NCI-H146 treated with DMSO at 0.1 percent for 48 hours (cell line): ENCODE results near the gene RIPK4.
"Not testable (repeated sequence)": the region's sequence is repeated elsewhere in the genome, so short reads cannot be mapped to it uniquely, and the experiment has no call there.

Experiments used
- DNase-seq: peaks from one replicate; lab custom pipeline; 2025; ENCODE audit not compliant: unreplicated experiment; lab: John Stamatoyannopoulos, UW

Gene RIPK4

DNA sequence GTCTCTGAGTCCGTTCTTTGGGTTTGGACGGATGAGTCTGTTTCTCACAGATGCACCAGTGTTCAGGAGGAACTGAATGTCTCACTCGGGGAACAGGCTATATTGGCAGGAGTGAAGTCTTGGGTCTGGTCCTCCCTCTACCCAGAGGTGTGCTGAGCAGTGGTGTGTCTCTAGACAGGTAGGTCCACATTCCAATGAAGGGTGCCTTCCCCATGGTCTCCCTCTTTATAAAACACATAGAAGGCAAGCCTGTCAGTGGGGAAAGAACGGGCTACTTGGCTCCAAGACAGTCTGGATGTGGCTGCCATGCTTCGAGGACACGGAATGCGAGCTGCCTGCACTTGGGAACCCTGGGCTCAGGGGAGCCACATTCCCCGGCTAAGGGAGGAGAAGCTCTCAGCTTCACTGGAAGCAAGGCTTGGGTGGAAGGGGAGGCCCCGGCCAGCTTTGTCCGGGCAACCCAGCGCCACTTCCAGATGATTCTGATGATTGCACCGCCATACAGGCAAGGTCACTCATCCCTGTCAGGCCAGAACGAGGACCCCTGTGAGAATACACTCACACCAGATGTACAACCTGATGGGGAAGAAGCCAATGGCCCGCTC is 29.7 kb upstream of the RIPK4 start:
- no peak for DNase-seq

DNA sequence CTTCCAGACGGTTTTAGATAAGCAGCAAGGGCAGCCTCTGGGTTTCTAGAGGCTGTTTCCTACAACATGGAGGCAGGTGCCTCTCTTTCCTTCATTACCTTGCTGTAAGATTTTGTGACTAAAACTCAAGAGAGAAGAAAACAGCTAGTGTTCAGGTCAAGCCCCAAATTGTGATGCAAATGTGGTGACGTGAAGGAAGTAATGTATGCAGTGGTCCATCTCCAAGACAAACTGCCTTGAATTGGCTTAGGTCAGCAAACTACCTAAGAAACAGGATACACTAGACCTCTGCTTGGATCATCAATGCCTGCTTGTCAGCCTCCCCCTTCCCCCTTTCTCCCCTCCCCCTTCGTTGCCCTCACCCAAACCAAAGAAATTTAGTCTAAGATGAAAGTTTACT is 28.9 kb upstream of the RIPK4 start:
- DNase-seq = no peak

DNA sequence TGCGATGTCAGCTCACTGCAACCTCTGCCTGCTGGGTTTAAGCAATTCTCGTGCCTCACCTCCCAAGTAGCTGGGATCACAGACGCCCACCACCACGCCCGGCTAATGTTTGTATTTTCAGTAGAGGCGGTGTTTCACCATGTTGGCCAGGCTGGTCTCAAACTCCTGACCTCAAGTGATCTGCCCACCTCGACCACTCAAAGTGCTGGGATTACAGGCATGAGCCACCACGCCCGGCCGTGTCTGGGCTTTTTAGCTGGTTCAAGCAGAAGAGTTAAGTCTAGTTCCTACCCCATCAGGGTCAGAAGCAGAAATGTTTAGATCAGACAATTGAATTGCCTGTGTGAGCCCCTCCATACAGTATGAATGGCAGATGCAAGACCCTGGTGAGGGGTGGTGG is 27.7 kb upstream of the RIPK4 start:
- no peak for DNase-seq

DNA sequence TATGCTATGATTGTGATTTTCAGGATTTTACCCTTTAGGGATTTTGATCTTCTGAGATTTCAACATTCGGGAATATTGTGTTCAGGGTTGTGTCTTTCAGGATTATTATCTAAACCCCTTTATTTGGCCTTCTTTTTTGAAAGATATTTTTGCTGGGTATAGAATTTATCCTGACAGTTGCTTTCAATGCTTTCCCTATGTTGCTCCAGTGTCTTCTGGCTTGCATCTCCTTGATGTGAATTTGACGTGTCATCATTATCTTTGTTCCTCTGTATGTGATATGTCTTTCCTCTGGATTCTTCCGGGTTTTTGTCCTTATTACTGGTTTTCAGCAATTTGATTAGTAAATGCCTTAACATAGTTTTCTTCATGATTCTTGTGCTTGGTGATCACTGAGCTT is 25.9 kb upstream of the RIPK4 start:
- DNase-seq = no peak

DNA sequence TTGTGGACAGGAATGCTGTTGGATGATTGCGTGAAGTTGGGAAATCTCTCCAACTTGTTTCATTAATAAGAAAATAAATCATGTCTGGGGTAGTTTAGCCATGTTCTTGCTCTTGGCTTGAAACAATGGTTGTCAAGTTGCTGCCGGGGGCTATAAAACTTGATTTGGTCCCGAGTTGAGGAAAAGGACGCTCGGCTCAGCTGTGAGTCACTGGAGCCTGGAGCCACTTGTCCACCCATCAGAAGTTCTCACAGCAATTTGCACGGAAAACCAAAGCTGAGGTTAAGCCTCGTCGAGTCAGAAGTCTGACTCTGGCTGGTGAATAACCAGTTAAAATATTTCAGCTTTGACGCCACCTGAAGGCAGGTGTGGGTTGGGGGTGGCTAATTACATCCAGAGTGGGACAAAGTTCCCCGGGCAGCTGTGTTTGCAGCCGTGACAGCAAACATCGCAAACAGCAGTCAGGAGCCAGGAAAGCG is 19.7 kb upstream of the RIPK4 start:
- DNase-seq = no peak

DNA sequence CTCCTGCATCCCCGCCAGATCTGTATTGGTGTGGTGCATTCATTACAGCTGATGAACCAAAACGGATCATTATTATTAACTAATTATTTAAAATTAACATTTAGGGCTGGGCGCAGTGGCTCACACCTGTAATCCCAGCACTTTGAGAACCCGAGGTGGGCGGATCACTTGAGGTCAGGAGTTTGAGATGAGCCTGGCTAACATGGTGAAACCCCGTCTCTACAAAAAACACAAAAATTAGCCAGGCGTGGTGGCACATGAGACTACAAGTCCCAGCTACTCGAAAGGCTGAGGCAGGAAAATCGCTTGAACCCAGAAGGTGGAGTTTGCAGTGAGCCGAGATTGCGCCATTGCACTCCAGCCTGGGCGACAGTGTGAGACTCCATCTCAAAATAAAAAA is 18.4 kb upstream of the RIPK4 start:
- DNase-seq = not testable (repeated sequence)

DNA sequence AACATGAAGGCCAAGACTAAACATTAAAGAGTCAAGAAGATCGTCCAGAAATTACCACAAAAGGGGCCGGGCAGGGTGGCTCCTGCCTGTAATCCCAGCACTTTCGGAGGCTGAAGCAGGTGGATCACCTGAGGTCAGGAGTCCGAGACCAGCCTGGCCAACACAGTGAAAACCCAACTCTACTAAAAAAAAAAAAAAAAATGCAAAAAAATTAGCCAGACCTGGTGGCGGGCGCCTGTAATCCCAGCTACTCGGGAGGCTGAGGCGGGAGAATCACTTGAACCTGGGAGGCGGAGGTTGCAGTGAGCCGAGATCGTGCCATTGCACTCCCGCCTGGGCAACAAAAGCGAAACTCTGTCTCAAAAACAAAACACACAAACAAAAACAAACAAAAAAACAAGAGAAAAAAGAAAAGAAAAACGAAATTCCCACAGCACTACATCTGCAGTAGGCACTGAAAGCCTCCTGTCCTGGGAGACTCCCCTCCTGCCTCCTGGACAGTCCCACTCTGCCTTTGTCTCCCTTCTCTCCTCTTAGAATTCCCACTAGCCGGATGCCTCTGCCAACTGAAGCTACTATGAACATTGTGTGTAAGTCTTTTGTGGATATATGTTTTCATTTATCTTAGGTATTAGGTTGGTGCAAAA is 17.7 kb upstream of the RIPK4 start:
- no peak for DNase-seq

DNA sequence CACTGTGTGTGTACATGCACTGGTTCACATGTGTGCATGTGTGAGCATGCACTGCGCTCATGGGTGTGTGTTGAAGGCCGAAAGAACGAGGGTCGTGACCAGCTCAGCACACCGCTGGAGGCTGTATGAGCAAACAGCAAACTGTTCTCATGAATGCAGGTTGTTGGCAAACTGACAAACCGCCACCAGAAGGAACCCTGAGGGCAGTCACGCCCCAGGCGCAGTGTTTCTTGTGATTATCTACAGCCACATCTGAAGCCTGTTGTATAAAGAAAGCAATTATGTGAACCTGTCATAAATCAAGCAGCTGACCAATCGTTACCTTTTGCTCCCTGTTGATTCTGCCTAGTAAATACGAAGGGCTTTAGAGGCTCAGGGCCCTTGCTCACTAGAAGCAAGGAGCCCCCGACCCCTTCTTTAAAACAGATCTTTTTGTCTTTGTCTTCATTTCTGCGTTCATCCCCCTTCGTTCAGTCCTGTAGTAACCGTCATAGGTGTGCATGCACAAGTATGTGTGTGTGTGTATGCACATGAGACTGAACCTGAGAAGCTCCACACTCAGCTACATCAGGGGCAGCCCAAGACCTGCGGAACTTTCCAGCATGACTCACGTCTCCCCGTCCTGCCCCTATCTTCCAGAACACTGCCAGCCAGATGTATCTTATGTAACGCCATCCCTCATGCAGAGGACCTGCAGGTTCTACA is 16.8 kb upstream of the RIPK4 start:
- DNase-seq = peak; percentile 91

DNA sequence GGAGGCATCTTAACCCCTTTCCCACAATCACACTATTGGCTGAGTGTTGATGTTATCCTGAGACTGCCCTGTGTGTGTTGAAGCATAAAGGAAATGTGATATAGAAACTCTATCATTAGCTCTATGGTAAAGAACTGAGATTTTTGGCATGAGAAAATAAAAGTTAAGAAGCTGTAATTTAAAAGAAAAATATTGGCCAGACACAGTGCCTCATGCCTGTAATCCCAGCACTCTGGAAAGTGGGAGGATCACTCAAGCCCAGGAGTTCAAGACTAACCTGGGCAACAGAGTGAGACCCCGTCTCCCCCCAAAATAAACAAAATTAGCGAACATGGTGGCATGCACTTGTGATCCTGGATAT is 14.2 kb upstream of the RIPK4 start:
- DNase-seq = no peak

DNA sequence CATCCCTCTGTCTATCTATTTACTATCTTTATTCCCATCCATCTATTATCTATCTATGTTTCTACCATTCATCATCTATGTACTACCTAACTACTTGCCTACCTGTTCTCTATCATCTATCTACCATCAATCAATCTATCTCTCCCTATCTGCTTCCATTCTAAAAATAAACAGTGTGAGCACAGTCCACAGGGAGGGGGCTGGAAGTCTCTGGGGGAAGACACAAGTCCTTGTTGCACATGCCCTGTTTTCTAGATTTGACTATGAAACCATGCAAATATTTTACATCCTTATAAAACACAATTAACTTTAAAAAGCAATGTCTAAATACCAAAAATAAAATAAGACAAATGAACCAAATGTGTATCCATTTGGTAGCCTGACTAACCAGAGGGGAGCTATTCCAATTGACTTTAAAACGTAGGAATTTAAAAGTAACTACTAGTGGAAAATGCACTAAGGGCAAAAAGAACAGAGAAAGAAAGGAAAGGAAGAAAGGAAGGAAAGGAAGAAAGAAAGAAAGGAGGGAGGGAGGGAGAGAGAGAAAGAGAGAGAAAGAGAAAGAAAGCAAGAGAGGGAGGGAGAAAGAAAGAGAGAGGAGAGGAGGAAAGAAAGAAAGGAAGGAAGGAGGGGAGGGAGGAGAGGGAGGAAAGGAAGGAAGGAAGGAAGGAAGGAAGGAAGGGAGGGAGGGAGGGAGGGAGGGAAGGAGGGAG is 13.6 kb upstream of the RIPK4 start:
- DNase-seq = no peak

DNA sequence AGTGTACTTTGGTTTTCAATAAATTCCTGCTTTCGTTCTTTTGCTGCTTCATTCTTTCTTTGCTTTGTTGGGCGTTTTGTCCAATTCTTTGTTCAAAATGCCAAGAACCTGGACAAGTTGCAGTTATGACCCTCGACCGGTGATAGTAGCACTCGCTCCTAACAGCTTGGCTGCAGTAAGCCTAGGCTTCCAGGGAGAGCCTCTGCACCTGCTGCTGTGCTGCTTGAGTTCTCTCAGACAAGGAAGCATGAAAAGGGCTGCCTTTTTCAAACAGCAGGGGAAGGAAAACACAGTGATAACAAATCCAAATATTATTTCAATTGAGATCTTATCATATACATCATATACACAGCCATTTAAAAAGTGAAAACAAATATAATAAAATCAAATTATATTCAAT is 12.8 kb upstream of the RIPK4 start:
- peak; percentile 52 for DNase-seq

DNA sequence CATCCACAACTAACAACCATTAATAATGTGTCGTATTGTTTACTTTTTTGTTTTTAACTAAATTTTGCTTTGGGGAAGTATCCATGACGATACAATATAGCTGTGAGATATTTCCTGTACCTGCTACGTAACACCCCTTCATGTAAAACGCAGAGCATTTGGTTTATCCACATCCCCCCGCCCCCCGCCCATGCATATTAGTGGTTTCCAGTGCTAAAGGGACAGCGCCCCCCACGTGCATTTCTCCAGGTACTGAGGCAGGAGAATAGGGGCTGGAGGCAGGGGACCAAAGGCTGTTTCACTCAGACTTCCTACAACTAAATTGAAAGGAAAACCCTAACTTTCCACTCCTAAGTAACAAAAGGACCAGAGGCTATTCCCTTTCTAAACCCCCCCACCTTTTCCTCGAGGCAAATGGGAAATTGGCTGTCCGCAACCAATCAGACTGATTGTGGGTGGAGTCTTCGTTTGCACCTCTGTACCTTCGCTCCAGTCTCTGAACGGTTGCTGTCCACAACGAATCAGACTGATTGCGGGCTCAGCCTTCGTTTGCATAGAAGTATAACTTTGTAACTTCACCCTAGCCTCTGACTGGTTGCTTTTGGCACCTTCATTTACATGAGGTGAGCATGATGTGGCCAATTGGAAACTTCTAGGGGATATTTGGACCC is 12.2 kb upstream of the RIPK4 start:
- DNase-seq = peak; percentile 46

DNA sequence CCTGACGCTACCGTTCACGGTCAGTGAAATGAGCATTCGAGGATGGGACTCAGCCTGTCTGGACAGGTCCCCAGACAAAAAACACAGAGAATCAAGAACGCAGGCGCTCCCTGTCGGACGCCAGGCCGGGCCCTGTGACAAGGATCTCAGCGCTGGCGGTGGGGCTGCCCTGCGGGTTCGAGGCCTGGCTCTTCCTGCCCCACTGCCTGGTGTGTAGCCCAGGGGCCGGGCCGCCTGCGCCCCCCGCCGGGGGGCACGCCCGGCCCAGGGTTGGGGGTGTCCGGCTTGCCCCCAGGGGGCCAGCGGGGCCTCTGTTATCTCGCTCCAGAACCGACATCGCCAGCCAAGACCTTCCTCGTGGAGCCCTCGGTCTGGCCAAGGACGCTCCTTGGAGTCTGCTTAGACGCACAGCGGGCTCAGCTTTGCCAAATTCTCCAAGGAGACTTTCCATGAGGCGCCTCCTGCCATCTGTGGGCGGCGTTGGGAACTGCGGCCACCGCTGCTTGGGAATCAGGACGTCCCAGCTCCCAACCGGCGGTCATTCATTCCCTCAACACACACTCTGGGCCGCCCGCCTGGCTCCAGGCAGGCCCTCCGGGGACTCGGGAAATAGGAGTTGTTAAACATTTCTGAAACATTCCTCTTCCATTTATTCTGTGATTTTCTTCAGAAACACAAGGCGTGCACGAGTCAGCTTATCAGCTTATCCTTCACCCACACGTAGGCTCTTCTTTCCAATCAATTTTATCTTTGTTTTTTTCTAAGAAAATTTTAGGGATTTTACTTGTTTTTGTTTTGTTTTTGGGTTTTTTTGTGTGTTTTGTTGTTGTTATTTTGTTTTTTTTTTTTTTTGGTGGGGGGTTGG is 11.3 kb upstream of the RIPK4 start:
- peak; percentile 12 for DNase-seq

DNA sequence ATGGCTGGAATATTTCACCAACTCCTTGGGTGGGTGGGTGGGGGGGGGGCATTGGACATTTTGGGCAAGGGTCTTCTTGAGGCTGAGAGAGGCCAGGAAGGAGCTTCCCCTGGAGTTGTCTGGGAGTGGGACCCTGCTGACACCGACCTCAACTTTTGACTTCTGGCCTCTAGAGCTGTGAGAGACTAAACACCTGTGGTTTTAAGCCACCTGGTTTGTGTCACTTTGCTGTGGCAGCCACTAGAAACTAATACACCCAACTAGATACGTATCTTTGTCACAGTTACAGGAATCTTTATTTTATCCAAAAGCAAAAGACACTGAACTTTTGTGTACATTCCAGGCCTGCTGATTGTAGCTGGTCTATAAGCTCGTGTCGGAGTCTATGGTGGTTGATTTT is 9.9 kb upstream of the RIPK4 start:
- DNase-seq = no peak

DNA sequence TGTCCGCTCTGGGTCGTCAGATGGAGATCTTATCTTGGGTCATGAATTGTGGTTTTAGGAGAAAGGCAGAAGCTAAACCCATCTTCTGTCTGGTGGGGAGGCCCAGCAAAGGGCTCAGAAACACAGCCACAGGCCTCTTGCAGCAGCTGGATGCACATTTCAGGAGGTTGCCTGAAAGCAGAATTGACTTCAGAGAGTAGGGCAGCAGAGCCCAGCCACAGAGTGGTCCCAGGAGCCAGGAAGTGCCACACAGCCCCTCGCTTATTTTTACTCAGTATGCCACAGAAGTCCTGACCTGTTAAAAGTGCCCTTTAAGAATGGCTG is 8.3 kb upstream of the RIPK4 start:
- DNase-seq = no peak

DNA sequence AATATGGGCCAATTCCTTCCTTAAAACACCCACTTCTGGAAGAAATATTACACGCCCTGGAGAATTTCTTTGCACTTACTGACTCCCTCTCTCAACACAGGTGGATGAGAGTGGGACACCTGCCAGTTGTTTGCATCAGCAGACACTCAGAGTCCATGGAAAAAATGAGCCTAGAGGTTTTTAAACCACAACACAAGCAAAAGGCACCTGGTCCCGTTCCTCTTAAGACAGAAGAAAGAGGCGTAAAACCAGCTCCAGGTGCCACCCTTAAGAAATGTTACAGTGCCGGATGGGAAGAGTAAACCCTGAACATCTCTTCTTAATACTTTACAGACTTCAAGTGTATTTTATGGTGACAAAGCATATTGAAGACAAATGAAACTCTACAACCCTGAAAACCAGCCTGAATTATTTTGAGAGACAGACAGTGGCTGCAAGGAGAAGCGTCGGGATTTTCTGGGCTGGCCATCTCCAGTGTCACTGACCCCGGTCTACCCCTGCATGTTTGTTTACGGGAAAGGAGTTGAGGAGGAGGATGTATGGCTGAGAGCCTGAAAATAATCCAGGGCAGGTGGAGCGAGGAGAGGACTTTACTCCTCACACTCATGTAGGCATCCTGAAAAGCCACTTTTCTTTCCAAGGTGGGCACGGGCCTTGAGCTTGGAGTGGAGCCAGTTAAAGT is 7.8 kb upstream of the RIPK4 start:
- DNase-seq = no peak

DNA sequence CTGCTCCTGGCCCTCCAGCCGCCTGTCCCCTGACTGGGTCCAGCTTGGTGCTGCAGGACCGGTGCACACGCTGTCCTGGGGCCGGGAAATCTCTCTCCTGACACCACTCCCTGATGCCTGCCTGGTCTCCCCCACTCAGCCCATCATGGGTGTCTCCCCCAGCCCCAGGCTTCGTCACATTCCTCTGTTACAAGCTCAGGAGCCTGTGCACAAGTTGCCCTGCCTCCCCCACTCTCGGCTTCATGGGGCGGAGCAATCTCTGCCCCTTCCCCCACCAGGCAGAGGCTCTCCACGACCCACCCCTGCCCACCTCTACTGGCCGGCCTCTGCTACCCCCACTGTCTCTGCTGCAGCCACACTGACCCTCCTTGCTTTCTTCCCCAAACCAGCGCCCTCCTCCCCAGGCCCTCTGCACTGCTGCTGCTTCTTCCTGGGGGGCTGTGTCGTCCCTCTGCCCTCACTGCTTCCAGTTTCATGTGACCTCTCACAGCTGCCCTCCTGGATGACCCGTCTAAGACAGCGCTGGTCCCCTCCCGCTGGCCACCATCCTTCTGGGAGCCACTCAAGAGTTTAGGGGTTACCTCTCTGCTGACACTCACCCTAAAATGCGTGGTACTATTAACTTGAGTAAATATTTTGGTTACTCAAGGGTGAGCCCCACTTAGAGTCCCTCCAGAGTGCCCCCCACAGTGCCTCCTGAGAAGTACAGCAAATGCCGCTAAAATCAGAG is 5.7 kb upstream of the RIPK4 start:
- no peak for DNase-seq

DNA sequence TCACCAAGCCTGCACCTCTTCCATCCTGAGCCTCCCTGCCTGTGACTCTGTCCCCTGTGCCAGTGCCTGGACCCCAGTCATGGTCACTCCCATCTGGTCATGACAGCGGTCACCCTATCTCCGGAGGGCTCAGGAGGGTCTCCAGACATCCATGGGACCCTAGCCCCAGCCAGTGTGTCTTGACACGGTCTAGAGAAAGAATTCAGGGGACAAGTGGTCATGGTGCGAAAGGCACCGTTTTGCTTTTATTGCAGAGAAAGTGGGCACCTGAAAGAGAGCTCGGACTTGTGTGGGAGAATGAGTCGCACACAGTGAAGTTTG is 4.7 kb upstream of the RIPK4 start:
- DNase-seq = no peak

DNA sequence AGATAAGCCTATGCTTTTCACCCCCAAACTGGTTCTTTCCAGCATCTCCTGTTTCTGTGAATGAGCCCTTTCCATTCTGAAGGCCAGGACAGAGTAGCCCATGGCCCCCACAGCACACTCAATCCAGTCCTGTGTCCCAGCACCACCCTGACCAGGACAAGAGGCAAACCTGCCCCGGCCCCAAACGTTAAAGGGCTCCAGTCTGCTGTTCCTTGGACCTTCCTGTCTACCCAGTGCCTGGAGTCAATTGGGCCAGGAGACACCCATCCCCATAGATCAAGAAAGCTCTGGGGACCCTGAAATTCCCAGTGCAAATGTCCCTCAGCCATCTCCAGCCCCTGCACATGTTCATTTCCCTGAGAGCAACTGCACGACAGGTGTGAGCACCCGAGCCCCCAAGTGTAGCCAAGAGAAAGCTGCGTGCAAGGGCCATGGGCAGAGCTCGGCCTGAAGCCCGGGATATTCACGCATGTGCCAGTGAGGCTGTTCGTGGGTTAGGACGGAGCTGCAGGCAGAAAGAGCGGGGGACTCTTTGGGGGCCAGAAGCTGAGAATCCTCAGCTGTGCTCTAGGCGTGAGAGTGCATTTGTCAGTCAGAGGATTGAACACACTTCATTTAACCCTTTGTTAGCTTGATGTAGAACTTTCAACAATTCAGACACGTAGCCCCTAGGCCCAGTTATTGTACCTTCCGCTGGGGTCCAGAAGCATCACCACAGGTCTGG is 4.2 kb upstream of the RIPK4 start:
- DNase-seq = no peak
